Amniotic stem cell (primary cell): ENCODE measurements around the gene TAF7.
"Not testable (repeated sequence)": the region's sequence is repeated elsewhere in the genome, so short reads cannot be mapped to it uniquely, and the experiment has no call there.

Source experiments
- DNase-seq: peaks from one replicate; lab custom pipeline; 2025; lab: John Stamatoyannopoulos, UW

Gene TAF7, protein sequence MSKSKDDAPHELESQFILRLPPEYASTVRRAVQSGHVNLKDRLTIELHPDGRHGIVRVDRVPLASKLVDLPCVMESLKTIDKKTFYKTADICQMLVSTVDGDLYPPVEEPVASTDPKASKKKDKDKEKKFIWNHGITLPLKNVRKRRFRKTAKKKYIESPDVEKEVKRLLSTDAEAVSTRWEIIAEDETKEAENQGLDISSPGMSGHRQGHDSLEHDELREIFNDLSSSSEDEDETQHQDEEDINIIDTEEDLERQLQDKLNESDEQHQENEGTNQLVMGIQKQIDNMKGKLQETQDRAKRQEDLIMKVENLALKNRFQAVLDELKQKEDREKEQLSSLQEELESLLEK

DNA sequence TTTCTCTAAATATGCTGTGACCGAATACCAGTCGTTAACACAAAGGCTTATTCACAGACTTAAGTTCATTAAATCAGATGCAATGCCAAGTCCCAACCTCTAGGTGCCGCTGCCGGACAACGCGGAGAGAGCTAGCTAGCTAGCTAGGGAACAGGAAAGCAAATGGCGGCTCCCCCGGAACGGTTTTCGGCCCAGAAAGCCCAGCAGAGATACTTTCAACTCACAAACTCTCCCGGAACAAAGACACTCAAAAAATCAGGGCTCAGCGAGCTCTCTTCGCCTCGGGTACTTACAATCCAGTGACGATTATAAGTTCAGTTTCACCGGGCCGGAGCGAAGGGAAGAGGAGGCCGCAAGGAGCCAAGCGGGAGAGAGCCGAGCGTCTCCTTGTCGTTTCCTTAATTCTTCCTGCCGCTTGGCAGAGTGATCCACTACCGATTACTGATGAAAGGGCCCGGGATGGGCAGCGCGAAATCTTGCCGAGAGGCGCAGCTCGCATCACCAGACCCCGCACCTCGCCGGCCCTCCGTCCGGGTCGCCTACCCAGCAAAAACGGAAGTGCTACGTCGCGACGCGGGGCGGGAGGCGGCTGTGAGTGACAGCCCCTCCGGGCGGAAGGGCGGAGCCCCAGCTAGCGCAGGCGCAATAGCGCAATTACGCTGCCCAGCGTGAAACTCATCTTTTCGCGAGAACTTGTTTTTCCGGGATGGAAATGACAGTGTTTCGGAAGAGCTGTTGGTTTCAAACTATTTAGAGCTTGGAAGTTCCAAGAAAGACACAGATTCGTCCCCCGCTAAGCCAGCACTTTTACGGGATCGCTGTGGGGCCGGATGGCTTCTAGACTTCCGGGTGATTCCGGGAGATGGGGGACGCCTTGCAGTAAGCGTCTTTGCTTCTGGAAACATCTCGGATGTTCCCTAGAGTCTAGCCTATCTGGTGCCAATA, at the start of gene TAF7:
TAF7 (minus strand) TSS at position 560 of the 945 bp plus-strand sequence. CDS start 740 bp downstream, outside the sequence.
- DNase-seq, result peak; percentile 67

DNA sequence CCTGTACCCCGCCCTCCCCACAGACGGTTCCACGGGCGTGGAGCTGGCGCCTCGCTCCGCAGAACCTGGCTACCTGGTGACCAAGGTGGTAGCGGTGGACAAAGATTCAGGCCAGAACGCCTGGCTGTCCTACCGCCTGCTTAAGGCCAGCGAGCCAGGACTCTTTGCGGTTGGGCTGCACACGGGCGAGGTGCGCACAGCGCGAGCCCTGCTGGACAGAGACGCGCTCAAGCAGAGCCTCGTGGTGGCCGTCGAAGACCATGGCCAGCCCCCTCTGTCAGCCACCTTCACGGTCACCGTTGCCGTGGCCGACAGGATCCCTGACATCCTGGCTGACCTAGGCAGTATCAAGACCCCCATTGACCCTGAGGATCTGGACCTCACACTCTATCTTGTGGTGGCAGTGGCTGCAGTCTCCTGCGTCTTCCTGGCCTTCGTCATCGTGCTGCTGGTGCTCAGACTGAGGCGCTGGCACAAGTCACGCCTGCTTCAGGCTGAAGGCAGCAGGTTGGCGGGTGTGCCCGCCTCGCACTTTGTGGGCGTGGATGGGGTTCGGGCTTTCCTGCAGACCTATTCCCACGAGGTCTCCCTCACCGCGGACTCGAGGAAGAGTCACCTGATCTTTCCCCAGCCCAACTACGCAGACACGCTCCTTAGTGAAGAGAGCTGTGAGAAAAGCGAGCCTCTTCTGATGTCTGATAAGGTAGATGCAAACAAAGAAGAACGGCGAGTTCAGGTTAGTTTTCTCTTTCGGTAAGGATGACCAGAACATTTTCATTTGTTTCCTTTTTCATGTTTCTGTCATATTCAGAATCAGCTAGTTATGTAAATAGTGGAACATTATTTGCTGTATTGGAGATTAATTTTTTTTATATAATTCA, 45.7 kb upstream of the TAF7 start:
- no peak for DNase-seq

DNA sequence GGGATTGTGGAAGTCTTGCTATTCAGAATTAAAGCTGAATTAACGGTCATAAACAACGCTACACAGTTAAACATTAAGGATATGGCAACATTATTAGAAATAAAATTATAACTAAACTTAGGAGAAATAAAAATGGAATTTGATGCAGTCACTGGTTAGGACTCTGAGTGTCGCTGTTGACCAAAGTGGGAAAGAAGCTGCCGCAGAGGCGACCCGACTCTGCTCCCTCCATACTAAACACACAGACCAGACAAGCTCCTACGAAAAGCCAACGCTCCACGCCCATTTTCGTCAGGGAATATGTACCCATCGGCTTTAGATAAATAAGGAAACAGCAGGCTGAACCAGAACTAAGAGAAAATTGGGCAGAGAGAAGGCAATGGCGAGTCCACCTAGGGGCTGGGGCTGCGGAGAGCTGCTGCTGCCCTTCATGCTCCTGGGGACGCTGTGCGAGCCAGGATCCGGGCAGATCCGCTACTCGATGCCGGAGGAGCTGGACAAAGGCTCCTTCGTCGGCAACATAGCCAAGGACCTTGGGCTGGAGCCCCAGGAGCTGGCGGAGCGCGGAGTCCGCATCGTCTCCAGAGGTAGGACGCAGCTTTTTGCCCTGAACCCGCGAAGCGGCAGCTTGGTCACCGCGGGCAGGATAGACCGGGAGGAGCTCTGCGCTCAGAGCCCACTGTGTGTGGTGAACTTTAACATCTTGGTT, 43.5 kb upstream of the TAF7 start, which contains the start of gene PCDHGA5:
PCDHGA5 (plus strand) TSS at position 211 of the 709 bp plus-strand sequence; CDS start at position 380, 169 bp downstream.
- no peak for DNase-seq

DNA sequence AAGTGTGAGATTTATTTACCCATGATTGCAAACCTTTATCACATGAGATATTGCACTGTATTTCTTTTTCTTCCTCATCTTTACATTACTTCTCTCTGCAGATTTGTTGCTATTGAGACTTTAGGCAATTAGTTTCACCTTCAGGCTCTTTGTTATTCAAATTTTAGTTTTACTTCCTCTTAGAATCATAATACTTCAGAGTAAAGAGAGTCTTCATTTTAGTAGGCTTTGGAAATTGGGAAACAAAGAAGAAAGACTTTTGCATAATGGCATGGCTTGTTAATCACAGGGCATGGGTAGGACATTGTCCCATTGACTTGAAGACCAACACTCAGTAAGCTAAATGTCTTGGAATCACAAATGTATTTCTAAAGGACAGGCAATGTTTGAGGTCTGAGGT, 42.1 kb upstream of the TAF7 start:
- DNase-seq, result no peak

DNA sequence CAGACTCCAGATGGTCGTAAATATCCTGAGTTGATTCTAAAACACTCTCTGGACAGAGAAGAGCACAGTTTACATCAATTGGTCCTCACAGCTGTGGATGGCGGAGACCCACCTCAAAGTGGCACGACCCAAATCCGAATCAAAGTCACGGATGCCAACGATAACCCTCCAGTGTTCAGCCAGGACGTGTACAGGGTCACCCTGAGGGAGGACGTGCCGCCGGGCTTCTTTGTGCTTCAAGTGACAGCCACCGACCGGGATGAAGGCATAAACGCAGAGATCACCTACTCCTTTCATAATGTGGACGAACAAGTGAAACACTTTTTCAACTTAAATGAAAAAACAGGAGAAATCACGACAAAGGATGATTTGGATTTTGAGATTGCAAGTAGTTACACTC, 40.1 kb upstream of the TAF7 start:
- no peak for DNase-seq

DNA sequence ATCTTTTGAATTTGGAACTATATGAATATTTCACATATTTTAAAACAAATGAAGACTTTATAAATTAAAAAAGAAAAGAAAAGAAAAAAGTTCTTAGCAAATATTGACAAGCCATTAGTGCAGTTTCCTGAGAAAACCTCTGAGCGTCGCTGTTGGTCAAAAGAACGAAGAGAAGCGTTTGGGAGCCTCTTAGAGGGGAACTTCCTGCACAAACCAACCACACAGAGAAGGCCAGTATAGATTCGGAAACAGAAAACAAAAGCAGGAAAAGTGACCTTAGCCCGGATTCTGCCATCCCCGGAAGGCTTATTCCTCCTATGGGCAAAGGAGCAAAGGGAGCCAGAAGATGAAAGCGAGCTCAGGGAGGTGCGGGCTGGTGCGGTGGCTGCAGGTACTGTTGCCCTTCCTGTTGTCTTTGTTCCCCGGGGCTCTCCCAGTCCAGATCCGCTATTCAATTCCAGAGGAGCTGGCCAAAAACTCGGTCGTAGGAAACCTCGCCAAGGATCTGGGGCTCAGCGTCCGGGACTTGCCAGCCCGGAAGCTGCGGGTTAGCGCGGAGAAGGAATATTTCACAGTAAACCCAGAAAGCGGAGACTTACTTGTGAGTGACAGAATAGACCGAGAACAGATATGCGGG, 39.3 kb upstream of the TAF7 start, which contains the start of gene PCDHGB2:
PCDHGB2 (plus strand) TSS at position 205 of the 637 bp plus-strand sequence; CDS start at position 347, 142 bp downstream.
- no peak for DNase-seq

DNA sequence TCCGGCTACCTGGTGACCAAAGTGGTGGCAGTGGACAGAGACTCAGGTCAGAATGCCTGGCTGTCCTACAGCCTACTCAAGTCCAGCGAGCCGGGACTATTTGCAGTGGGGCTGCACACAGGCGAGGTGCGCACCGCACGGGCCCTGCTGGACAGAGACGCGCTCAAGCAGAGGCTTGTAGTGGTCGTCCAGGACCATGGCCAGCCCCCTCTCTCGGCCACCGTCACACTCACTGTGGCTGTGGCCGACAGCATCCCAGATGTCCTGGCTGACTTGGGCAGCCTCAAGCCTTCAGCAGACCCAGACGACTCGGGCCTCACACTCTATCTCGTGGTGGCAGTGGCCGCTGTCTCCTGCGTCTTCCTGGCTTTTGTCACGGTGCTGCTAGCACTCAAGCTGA, 36.4 kb upstream of the TAF7 start:
- DNase-seq, result no peak

DNA sequence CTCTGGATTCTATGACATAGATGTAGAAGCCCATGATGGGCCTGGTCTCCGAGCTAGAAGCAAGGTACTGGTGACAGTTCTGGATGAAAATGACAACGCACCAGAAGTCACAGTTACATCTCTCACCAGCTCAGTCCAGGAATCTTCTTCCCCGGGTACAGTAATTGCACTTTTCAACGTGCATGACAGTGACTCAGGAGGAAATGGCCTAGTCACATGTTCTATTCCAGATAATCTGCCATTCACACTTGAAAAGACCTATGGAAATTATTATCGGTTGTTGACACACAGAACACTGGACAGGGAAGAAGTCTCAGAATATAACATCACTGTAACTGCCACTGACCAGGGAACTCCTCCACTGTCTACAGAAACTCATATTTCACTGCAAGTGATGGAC, 35.5 kb upstream of the TAF7 start:
- DNase-seq, result no peak

DNA sequence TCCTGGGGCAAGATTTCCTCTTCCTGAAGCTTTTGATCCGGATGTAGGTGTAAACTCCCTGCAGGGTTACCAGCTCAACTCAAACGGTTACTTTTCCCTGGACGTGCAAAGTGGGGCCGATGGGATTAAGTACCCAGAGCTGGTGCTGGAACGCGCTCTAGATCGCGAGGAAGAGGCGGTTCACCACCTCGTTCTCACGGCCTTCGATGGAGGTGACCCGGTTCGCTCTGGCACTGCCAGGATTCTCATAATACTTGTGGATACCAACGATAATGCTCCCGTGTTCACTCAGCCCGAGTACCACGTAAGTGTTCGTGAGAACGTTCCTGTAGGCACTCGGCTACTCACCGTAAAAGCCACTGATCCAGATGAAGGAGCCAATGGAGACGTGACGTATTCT, 35.1 kb upstream of the TAF7 start:
- DNase-seq, result no peak

DNA sequence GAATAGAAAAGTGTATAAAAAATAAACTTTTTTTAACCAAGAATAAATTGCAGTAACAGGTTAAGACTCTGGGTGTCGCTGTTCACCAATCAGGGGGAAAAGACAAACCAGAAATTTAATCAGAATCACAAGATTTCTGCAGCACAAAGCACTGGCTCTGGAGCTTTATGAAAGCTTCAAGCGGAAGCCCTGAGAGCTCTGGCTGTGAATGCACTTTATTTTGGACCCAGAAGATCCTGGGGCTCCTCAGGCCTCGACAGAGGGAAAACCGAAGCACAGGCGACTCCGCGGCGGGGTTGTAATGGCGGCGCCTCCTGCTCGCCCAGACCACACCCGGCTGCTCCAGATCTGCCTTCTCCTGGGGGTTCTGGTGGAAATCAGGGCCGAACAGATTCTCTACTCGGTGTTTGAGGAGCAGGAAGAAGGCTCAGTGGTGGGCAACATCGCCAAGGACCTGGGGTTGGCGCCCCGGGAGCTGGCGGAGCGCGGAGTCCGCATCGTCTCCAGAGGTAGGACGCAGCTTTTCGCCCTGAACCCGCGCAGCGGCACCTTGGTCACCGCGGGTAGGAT, 34.4 kb upstream of the TAF7 start, which contains the start of gene PCDHGA4:
PCDHGA4 (plus strand) TSS at position 122 of the 570 bp plus-strand sequence; CDS start at position 209, 87 bp downstream.
- no peak for DNase-seq

DNA sequence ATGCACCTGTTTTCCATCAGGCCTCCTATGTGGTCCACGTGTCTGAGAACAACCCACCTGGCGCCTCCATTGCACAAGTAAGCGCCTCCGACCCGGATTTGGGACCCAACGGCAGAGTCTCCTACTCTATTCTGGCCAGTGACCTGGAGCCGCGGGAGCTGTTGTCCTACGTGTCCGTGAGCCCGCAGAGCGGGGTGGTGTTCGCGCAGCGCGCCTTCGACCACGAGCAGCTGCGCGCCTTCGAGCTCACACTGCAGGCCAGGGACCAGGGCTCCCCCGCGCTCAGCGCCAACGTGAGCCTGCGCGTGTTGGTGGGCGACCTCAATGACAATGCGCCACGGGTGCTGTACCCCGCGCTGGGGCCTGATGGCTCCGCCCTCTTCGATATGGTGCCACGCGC, 31.0 kb upstream of the TAF7 start:
- no peak for DNase-seq

DNA sequence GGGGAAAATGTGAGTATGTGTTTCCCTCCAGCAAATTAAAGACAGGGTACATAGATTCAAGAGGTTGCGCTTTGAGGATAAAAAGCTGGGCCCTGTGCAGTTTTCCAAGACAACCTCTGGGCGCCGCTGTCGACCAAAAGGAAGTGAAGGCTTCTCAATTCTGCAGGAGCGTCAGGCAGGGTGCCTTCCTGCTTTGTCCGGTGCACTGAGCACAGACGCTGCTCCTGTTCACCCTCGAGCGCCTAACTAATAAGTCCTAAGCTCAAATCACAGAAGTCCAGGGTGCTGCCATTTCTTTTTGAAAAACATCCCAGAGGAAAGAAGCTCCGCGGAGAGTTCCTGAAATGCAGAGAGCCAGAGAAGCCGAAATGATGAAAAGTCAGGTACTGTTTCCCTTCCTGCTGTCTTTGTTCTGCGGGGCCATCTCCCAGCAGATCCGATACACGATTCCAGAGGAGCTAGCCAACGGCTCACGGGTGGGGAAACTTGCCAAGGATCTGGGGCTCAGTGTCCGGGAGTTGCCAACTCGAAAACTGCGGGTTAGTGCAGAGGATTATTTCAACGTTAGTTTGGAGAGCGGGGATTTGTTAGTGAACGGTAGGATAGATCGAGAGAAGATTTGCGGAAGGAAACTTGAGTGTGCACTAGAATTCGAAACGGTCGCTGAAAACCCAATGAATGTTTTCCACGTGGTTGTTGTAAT, 29.5 kb upstream of the TAF7 start, which contains the start of gene PCDHGB1:
PCDHGB1 (plus strand) TSS at position 183 of the 703 bp plus-strand sequence; CDS start at position 345, 162 bp downstream.
- peak; percentile 13 for DNase-seq

DNA sequence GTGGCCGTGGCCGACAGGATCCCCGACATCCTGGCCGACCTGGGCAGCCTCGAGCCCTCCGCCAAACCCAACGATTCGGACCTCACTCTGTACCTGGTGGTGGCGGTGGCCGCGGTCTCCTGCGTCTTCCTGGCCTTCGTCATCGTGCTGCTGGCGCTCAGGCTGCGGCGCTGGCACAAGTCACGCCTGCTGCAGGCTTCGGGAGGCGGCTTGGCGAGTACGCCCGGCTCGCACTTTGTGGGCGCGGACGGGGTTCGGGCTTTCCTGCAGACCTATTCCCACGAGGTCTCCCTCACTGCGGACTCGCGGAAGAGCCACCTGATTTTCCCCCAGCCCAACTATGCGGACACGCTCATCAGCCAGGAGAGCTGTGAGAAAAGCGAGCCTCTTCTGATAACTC, 25.4 kb upstream of the TAF7 start:
- DNase-seq, result not testable (repeated sequence)

DNA sequence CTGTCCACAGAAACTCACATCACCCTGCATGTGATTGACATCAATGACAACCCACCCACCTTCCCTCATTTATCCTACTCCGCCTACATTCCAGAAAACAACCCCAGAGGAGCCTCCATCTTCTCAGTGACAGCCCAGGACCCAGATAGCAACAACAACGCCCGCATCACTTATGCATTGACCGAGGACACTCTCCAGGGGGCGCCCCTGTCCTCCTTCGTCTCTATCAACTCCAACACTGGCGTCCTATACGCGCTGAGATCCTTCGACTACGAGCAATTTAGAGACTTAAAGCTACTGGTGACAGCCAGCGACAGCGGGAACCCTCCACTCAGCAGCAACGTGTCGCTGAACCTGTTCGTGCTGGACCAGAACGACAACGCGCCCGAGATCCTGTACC, 24.7 kb upstream of the TAF7 start:
- DNase-seq, result no peak

DNA sequence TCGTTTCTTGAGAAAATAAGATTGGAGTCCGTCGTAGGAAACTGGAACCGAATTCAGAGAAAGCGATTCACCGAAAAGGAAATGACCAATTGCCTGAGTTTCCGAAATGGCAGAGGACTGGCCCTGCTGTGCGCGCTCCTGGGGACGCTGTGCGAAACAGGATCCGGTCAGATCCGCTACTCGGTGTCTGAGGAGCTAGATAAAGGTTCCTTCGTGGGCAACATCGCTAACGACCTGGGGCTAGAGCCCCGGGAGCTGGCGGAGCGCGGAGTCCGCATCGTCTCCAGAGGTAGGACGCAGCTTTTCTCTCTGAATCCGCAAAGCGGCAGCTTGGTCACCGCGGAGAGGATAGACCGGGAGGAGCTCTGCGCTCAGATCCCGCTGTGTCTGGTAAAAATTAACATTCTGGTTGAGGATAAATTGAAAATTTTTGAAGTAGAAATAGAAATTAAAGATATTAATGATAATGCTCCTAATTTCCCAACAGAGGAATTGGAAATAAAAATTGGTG, 23.4 kb upstream of the TAF7 start:
- no peak for DNase-seq

DNA sequence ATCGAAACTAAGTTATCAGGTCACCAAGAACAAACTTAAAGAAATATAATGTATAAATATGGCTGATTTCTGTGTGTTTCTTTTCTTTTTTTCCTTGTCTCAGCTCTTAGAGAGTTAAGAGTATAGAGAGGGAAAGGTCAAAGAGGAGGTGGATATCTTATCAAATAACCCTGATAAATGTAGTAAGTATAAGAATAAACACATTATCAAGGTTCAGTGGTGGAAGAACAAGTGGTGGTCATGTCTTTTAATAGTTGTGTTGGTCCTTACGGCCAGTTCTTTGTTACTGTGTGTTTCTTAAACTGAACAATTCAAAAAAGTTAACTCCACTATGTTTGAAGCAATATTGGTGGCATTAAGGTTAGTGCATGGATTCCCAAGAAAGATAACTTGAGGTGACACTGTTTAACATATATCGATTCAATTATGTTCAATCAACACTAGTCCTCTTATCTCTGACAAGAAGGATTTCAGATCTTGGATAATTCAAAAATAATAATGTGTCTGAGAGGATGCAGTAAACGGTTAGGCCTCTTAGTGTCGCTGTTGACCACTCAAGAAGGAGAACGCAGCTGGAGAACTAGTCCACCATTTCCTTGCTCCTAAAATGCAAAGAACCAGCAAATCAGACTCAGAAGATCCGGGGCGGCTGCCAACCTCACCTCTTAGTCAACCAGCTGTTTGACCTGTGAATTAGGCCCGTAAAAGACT, 22.8 kb upstream of the TAF7 start, which contains the start of gene PCDHGA3:
PCDHGA3 (plus strand) TSS at position 588 of the 711 bp plus-strand sequence. CDS start 205 bp downstream, outside the sequence.
- no peak for DNase-seq

DNA sequence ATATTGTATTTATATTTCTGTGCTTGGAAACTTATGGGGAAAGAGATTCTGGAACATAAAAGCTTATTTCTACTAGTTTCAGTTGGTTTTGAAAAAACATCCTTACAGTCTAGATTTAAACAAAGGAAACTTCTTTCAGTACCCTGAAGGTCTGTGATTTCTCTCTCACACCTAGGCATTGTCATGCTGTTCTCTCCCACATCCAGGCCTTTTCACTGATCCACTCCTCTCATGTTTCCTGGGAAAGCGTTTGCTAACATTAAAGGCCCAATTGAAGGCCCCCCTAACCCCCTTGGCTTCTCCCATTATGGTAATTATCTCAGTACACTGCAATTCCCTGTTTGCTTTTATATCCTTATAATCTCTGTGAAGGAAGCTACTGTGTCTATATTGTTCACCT, 22.2 kb upstream of the TAF7 start:
- DNase-seq, result no peak

DNA sequence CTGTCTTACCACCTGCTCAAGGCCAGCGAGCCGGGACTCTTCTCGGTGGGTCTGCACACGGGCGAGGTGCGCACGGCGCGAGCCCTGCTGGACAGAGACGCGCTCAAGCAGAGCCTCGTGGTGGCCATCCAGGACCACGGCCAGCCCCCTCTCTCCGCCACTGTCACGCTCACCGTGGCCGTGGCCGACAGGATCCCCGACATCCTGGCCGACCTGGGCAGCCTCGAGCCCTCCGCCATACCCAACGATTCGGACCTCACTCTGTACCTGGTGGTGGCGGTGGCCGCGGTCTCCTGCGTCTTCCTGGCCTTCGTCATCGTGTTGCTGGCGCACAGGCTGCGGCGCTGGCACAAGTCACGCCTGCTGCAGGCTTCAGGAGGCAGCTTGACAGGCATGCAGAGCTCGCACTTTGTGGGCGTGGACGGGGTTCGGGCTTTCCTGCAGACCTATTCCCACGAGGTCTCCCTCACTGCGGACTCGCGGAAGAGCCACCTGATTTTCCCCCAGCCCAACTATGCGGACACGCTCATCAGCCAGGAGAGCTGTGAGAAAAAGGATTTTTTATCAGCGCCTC, 20.3 kb upstream of the TAF7 start:
- not testable (repeated sequence) for DNase-seq
